Lower leg skin (tissue), 3 donors: ENCODE measurements around the gene ZFYVE28.

ENCODE experiments used
- CTCF ChIP-seq, 3 donors: fragments of 450-650 bp; IDR thresholded peaks; one replicate each; pipeline ENCODE4 v1.5.1; 2016; ENCODE audit warnings: antibody characterized with exemption in 3 of 3, mild to moderate bottlenecking in 3 of 3, moderate library complexity in 2 of 3
- POLR2A ChIP-seq, 2 donors: fragments of 450-650 bp; IDR thresholded peaks; one replicate each; pipeline ENCODE4 v1.6.1; 2016 to 2017; ENCODE audit warnings: antibody characterized with exemption in 2 of 2, mild to moderate bottlenecking in 1 of 2, moderate library complexity in 1 of 2

GRCh38 chr4:2304321-2304876, 114.0 kb downstream of the ZFYVE28 start:
- TF ChIP-seq CTCF (IDR thresholded peaks at IDR 0.05), result no peak
- TF ChIP-seq POLR2A (IDR thresholded peaks at IDR 0.05), result no peak
